SK-N-SH (cell line): ENCODE results near the gene GRIK1. TPM values are rescaled to one million over a fixed set of nuclear protein-coding genes. Genes with fewer than 3 reads are reported as not detected.

Experiments
- CTCF ChIA-PET: fragments of 300-600, 350-600 bp; formaldehyde crosslinking; extraction: SDS; loops from one replicate; lab custom pipeline; 2021; lab: Yijun Ruan, JAX
- POLR2A ChIA-PET: fragments of 350-600 bp; sonication (Branson Sonifier 250); formaldehyde crosslinking; extraction: SDS; loops from one replicate; lab custom pipeline; 2020; ENCODE audit warnings: antibody characterized with exemption, inconsistent platforms; lab: Yijun Ruan, JAX
- DNase-seq: peaks from one replicate; pipeline ENCODE4 v3.0.0; 2012
- H2AFZ ChIP-seq: fragments of 200-600 bp; sonication (generic); 2 replicates; pipeline ENCODE4 v1.8.1; 2016; ENCODE audit warnings: antibody characterized with exemption, mild to moderate bottlenecking, low read depth
- H3F3A ChIP-seq: fragments of 200-600 bp; sonication (generic); replicated peaks from 2 replicates; pipeline ENCODE3; 2016; ENCODE audit warnings: antibody characterized with exemption, mild to moderate bottlenecking; ENCODE audit not compliant: insufficient read depth
- H3K27ac ChIP-seq, 2 experiments: fragments of 200-500 bp in 1 of 2; fragments of 200-600 bp in 1 of 2; sonication (Bioruptor generic) in 1 of 2; sonication (generic), shearing (Covaris generic) in 1 of 2; 2 replicates each; pipeline versions ENCODE4 v1.5.1 to v1.6.1; 2014 to 2016; ENCODE audit warnings: low read depth in 2 of 2, inconsistent platforms in 1 of 2, low read length in 1 of 2, mild to moderate bottlenecking in 1 of 2, mixed read lengths in 1 of 2
- H3K27me3 ChIP-seq: fragments of 200-600 bp; sonication (generic), shearing (Covaris generic); 2 replicates; pipeline ENCODE4 v1.6.1; 2016; ENCODE audit warnings: mixed run types; ENCODE audit not compliant: insufficient read depth
- H3K36me3 ChIP-seq, 2 experiments: fragments of 200-500 bp in 1 of 2; fragments of 200-600 bp in 1 of 2; sonication (Bioruptor generic) in 1 of 2; sonication (generic) in 1 of 2; replicated peaks in 1 of 2; 2 replicates each; pipeline versions ENCODE3 to v1.5.1; 2014 to 2016; ENCODE audit warnings: low read length in 1 of 2, mild to moderate bottlenecking in 1 of 2; ENCODE audit not compliant: insufficient read depth in 2 of 2, control insufficient read depth in 1 of 2
- H3K4me1 ChIP-seq, 2 experiments: fragments of 200-500 bp in 1 of 2; fragments of 200-600 bp in 1 of 2; sonication (Bioruptor generic) in 1 of 2; sonication (generic), shearing (Covaris generic) in 1 of 2; 2 replicates each; pipeline versions ENCODE4 v1.5.1 to v1.6.1; 2014 to 2016; ENCODE audit warnings: low read depth in 1 of 2, low read length in 1 of 2, mixed run types in 1 of 2; ENCODE audit not compliant: insufficient read depth in 2 of 2, control insufficient read depth in 1 of 2
- H3K4me2 ChIP-seq: fragments of 200-600 bp; sonication (generic), shearing (Covaris generic); 2 replicates; pipeline ENCODE4 v1.6.1; 2017; ENCODE audit warnings: mixed run types
- H3K4me3 ChIP-seq, 2 experiments: fragments of 200-500 bp in 1 of 2; fragments of 200-600 bp in 1 of 2; sonication (Bioruptor generic) in 1 of 2; sonication (generic), shearing (Covaris generic) in 1 of 2; 2 replicates each; pipeline versions ENCODE4 v1.5.1 to v1.8.1; 2014 to 2016; ENCODE audit warnings: low read depth in 2 of 2, inconsistent platforms in 1 of 2, low read length in 1 of 2, mild to moderate bottlenecking in 1 of 2, mixed read lengths in 1 of 2, moderate library complexity in 1 of 2
- H3K79me2 ChIP-seq: fragments of 200-600 bp; sonication (generic); 2 replicates; pipeline ENCODE4 v1.8.1; 2017; ENCODE audit warnings: mild to moderate bottlenecking; ENCODE audit not compliant: insufficient read depth
- H3K9ac ChIP-seq: fragments of 200-600 bp; sonication (generic); 2 replicates; pipeline ENCODE4 v1.6.1; 2017; ENCODE audit warnings: mixed run types
- H3K9me2 ChIP-seq: fragments of 200-600 bp; sonication (generic); 2 replicates; pipeline ENCODE4 v1.6.1; 2017; ENCODE audit warnings: mixed run types
- H3K9me3 ChIP-seq: fragments of 200-600 bp; sonication (generic); 2 replicates; pipeline ENCODE4 v1.6.1; 2017; ENCODE audit warnings: mixed run types, mild to moderate bottlenecking, moderate library complexity
- H4K20me1 ChIP-seq: fragments of 200-600 bp; sonication (generic); 2 replicates; pipeline ENCODE4 v1.6.1; 2017; ENCODE audit warnings: mild to moderate bottlenecking, mixed run types; ENCODE audit not compliant: insufficient read depth
- EP300 ChIP-seq, 2 experiments: IDR thresholded peaks; 2 replicates each; pipeline versions ENCODE4 v1.4.0 to v1.6.1; 2012; ENCODE audit warnings: borderline replicate concordance in 1 of 2, low read depth in 1 of 2, low read length in 1 of 2
- EZH2phosphoT487 ChIP-seq: fragments of 200-600 bp; sonication (generic); IDR thresholded peaks from 2 replicates; pipeline ENCODE4 v1.6.1; 2017; ENCODE audit warnings: low read depth, mixed run types, mild to moderate bottlenecking, antibody characterized with exemption, moderate library complexity, borderline replicate concordance
- FOSL2 ChIP-seq: IDR thresholded peaks from 2 replicates; pipeline ENCODE4 v1.4.0; 2012; ENCODE audit warnings: low read depth, mild to moderate bottlenecking, moderate library complexity, borderline replicate concordance
- FOXJ3 ChIP-seq: sonication (generic); formaldehyde crosslinking; IDR thresholded peaks from 2 replicates; pipeline ENCODE4 v1.5.1; 2020; ENCODE audit warnings: mild to moderate bottlenecking, missing genetic modification reagents
- GATA2 ChIP-seq: sonication (generic); formaldehyde crosslinking; IDR thresholded peaks from 2 replicates; pipeline ENCODE4 v1.5.0; 2020; ENCODE audit warnings: mild to moderate bottlenecking, missing genetic modification reagents
- MEF2A ChIP-seq: IDR thresholded peaks from 2 replicates; pipeline ENCODE4 v1.4.0; 2012; ENCODE audit warnings: low read depth, borderline replicate concordance
- MXI1 ChIP-seq: IDR thresholded peaks from 2 replicates; pipeline ENCODE4 v1.6.1; 2012; ENCODE audit warnings: mild to moderate bottlenecking, low read depth, low read length, improper control_type of control experiment
- NRF1 ChIP-seq: IDR thresholded peaks from 2 replicates; pipeline ENCODE4 v1.6.1; 2012; ENCODE audit warnings: low read depth, mild to moderate bottlenecking, low read length
- POLR2AphosphoS5 ChIP-seq: IDR thresholded peaks from 2 replicates; pipeline ENCODE4 v1.6.1; 2012; ENCODE audit warnings: low read depth, low read length
- RAD21 ChIP-seq: IDR thresholded peaks from 2 replicates; pipeline ENCODE4 v1.6.1; 2012; ENCODE audit warnings: mild to moderate bottlenecking, low read length
- RCOR1 ChIP-seq: fragments of 150-350 bp; IDR thresholded peaks from 2 replicates; pipeline ENCODE4 v1.6.1; 2017; ENCODE audit warnings: antibody characterized with exemption, low read length
- RXRA ChIP-seq: IDR thresholded peaks from 2 replicates; pipeline ENCODE4 v1.4.0; 2012; ENCODE audit warnings: low read depth, mild to moderate bottlenecking, borderline replicate concordance
- SMC3 ChIP-seq: IDR thresholded peaks from 2 replicates; pipeline ENCODE4 v1.6.1; 2012; ENCODE audit warnings: low read depth, low read length, improper control_type of control experiment
- TAF1 ChIP-seq: IDR thresholded peaks from 2 replicates; pipeline ENCODE4 v1.6.1; 2012; ENCODE audit warnings: low read depth, mild to moderate bottlenecking, low read length, moderate library complexity, borderline replicate concordance
- TEAD4 ChIP-seq: IDR thresholded peaks from 2 replicates; pipeline ENCODE4 v1.4.0; 2012; ENCODE audit warnings: mild to moderate bottlenecking, borderline replicate concordance; ENCODE audit not compliant: insufficient read depth
- WGBS: methylation state at CpG from one replicate; pipeline ENCODE4 v1.1.6; 2017; ENCODE audit warnings: low lambda C conversion rate; 5-methylcytosine and 5-hydroxymethylcytosine counted together
- polyA plus RNA-seq, 3 experiments: library from polyadenylated mRNA; depleted of rRNA; stranded (reverse); fragments of >200 nt; gene quantifications; 2 replicates each; pipeline ENCODE4 v1.2.3, GENCODE V29; 2012
- TF ChIP-seq, protein P1 (sequence below): IDR thresholded peaks from 2 replicates; pipeline ENCODE4 v1.4.0; 2012; ENCODE audit warnings: low read depth, borderline replicate concordance
- TF ChIP-seq, protein P2 (sequence below): IDR thresholded peaks from 2 replicates; pipeline ENCODE4; 2012
- TF ChIP-seq, protein P3 (sequence below): fragments of 150-350 bp; IDR thresholded peaks from 2 replicates; pipeline ENCODE4 v1.6.1; 2017; ENCODE audit warnings: antibody characterized with exemption, low read length, low read depth, borderline replicate concordance

Gene GRIK1
- polyA plus RNA-seq, 1 of the 3 experiments (the other 2 are of a cell fraction): not detected

DNA sequence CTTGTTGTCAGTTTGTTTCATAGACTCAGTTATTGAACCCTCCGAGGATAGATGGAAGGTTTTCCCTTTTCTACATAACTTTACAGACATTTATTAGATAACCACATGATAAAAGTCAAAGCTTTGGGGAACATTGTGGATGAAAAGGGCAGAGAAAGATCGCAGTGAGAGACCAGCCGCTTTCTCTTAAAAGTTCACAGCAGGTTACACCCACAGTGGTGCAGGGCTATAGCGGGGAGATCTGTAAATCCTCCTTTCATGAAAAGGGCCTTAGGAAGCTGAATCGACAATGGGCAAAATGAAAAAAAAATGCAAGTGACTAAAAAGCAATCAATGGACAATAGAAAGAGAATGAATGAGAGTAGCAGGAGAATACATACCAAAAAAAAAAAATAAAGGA lies 218.6 kb downstream of the GRIK1 start:
- no peaks in the 10 kb centered on the region for H3K9me3 ChIP-seq
- ChIA-PET CTCF (no interaction called here), POLR2A (no interaction called here)
- WGBS: 33% methylated on average over 5 of the region's 5 CpGs
- H3K4me2 ChIP-seq: no peak overlapping the region
- no peaks in the 10 kb centered on the region for H3K9me2 ChIP-seq
- DNase-seq: no peak
- no peaks in the 10 kb centered on the region for H3K27me3 ChIP-seq
- no peaks in the 10 kb centered on the region for H4K20me1 ChIP-seq
- H3K36me3 ChIP-seq: no peaks in the 10 kb centered on the region
- no peaks in the 10 kb centered on the region for H3K79me2 ChIP-seq
- no peak overlapping the region for H3K27ac ChIP-seq
- H3K4me3 ChIP-seq: no peak overlapping the region
- H3K9ac ChIP-seq: no peak overlapping the region
- H3K4me1 ChIP-seq: peaks cover 0 to 14% of the 10 kb centered on the region in 2 experiments; a peak in 2 of 4 replicates
- no peak for TF ChIP-seq FOXJ3 (CRISPR knock-in tag)
- no peak for TF ChIP-seq GATA2 (CRISPR knock-in tag)
- TF ChIP-seq, protein P1, sequence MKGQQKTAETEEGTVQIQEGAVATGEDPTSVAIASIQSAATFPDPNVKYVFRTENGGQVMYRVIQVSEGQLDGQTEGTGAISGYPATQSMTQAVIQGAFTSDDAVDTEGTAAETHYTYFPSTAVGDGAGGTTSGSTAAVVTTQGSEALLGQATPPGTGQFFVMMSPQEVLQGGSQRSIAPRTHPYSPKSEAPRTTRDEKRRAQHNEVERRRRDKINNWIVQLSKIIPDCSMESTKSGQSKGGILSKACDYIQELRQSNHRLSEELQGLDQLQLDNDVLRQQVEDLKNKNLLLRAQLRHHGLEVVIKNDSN: no peak
- no peak for TF ChIP-seq RXRA
- no peak for TF ChIP-seq NRF1
- TF ChIP-seq RCOR1: no peak
- no peak for TF ChIP-seq MEF2A
- no peak for TF ChIP-seq EP300 (IDR thresholded peaks at IDR 0.05; ENCODE audit: borderline replicate concordance in 1 of 2, low read depth in 1 of 2, low read length in 1 of 2)
- TF ChIP-seq, protein P2, sequence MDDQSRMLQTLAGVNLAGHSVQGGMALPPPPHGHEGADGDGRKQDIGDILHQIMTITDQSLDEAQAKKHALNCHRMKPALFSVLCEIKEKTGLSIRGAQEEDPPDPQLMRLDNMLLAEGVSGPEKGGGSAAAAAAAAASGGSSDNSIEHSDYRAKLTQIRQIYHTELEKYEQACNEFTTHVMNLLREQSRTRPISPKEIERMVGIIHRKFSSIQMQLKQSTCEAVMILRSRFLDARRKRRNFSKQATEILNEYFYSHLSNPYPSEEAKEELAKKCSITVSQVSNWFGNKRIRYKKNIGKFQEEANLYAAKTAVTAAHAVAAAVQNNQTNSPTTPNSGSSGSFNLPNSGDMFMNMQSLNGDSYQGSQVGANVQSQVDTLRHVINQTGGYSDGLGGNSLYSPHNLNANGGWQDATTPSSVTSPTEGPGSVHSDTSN: no peak
- TF ChIP-seq MXI1: no peak
- no peak for TF ChIP-seq TAF1
- no peak for TF ChIP-seq TEAD4
- no peak for TF ChIP-seq RAD21
- TF ChIP-seq EZH2phosphoT487: no peak
- no peak for TF ChIP-seq POLR2AphosphoS5
- no peak for TF ChIP-seq SMC3
- TF ChIP-seq, protein P3, sequence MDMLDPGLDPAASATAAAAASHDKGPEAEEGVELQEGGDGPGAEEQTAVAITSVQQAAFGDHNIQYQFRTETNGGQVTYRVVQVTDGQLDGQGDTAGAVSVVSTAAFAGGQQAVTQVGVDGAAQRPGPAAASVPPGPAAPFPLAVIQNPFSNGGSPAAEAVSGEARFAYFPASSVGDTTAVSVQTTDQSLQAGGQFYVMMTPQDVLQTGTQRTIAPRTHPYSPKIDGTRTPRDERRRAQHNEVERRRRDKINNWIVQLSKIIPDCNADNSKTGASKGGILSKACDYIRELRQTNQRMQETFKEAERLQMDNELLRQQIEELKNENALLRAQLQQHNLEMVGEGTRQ: no peak
- no peak for TF ChIP-seq FOSL2
- TF ChIP-seq, all 33 proteins: peak for 0
- no peak overlapping the region for H2AFZ ChIP-seq
- H3F3A ChIP-seq: no peaks in the 10 kb centered on the region
